Measurements from ENCODE around the gene CSTF1.

DNA sequence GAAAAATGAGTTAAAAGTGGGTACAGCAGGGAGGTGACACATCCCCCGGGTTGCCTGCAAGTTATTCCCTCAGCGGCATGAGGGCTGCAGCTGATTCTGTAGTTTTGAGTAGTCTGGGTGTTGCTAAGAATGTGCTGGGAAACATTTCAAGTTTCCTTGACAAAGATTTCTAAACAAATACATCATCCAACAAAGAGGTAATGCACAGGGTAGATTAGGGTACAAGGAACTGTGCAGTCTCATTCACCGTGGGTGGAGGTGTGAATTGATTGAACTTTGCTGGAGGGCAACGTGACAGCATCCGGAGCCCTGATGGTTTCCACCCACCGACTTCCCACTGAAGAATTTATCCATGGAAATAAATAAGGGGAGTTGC lies 41.4 kb downstream of the CSTF1 start:
- no peak for TF ChIP-seq CTBP1 (IDR thresholded peaks at IDR 0.05; ENCODE audit: borderline replicate concordance)
- no peak for TF ChIP-seq L3MBTL2 (conservative IDR thresholded peaks at IDR 0.05)
- no peak for TF ChIP-seq FOXM1 (IDR thresholded peaks at IDR 0.05; ENCODE audit: borderline replicate concordance)
- no peak for TF ChIP-seq LEF1 (IDR thresholded peaks at IDR 0.05; ENCODE audit: borderline replicate concordance)
- no peak for TF ChIP-seq FOXK2 (IDR thresholded peaks at IDR 0.05)
- TF ChIP-seq BHLHE40 (IDR thresholded peaks at IDR 0.05; ENCODE audit: borderline replicate concordance) = no peak
- no peak for TF ChIP-seq ZNF384 (IDR thresholded peaks at IDR 0.05)
- TF ChIP-seq NFRKB (IDR thresholded peaks at IDR 0.05) = no peak
- no peak for TF ChIP-seq SP1 (IDR thresholded peaks at IDR 0.05)
- no peak for TF ChIP-seq ELF4 (IDR thresholded peaks at IDR 0.05)
- TF ChIP-seq TARDBP (IDR thresholded peaks at IDR 0.05) = no peak
- TF ChIP-seq, protein P1, sequence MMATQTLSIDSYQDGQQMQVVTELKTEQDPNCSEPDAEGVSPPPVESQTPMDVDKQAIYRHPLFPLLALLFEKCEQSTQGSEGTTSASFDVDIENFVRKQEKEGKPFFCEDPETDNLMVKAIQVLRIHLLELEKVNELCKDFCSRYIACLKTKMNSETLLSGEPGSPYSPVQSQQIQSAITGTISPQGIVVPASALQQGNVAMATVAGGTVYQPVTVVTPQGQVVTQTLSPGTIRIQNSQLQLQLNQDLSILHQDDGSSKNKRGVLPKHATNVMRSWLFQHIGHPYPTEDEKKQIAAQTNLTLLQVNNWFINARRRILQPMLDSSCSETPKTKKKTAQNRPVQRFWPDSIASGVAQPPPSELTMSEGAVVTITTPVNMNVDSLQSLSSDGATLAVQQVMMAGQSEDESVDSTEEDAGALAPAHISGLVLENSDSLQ (IDR thresholded peaks at IDR 0.05) = no peak

All from HEK293T (cell line).